Measurements from ENCODE around the gene ADAMTS2.

ADAMTS2 gene

GRCh38 chr5:179311581-179311980 is 33.7 kb downstream of the ADAMTS2 start:
- no peak overlapping the region for H3K4me3 ChIP-seq (ENCODE audit: low read depth, low read length)
- TF ChIP-seq, protein P1, sequence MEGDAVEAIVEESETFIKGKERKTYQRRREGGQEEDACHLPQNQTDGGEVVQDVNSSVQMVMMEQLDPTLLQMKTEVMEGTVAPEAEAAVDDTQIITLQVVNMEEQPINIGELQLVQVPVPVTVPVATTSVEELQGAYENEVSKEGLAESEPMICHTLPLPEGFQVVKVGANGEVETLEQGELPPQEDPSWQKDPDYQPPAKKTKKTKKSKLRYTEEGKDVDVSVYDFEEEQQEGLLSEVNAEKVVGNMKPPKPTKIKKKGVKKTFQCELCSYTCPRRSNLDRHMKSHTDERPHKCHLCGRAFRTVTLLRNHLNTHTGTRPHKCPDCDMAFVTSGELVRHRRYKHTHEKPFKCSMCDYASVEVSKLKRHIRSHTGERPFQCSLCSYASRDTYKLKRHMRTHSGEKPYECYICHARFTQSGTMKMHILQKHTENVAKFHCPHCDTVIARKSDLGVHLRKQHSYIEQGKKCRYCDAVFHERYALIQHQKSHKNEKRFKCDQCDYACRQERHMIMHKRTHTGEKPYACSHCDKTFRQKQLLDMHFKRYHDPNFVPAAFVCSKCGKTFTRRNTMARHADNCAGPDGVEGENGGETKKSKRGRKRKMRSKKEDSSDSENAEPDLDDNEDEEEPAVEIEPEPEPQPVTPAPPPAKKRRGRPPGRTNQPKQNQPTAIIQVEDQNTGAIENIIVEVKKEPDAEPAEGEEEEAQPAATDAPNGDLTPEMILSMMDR (IDR thresholded peaks at IDR 0.05; ENCODE audit: insufficient read depth, low read length, missing control alignments), result no peak
- ChIA-PET CTCF (interaction anchor here (1.0 kb wide), 1 partner anchor 23 kb away, joined by 3 read pairs; no protein-coding TSS in a partner anchor), POLR2A (no interaction called here)
- DNase-seq (ENCODE audit: low read depth, low spot score), result no peak

DNA sequence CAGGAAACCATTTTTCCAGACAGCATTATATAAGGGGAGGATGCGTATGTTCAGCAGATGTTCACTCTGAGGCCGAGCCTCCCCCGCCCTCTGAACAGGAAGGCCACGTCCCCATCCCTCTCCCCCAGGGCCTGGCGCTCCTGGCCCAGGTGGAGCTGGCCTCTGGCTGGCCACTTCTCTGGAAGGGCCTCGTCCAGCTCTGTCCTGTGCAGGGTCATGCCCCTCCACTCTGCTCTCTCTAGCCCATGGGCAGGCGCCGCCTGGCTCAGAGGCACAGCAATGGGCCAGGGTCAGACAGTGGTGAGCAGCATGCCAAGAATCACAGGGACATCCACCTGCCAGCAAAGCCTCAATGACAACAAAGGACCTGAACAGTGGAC is 34.2 kb downstream of the ADAMTS2 start:
- POLR2A ChIA-PET, result no interaction called here
- CTCF ChIA-PET, result no interaction called here
- no peak overlapping the region for H3K4me3 ChIP-seq (ENCODE audit: low read depth, low read length)
- no peak for DNase-seq (ENCODE audit: low read depth, low spot score)
- TF ChIP-seq, protein P1 (IDR thresholded peaks at IDR 0.05; ENCODE audit: insufficient read depth, low read length, missing control alignments), result no peak

GRCh38 chr5:179310439-179311090 is 34.7 kb downstream of the ADAMTS2 start:
- POLR2A ChIA-PET, result no interaction called here
- TF ChIP-seq, protein P1 (IDR thresholded peaks at IDR 0.05; ENCODE audit: insufficient read depth, low read length, missing control alignments), result no peak
- CTCF ChIA-PET, result no interaction called here
- H3K4me3 ChIP-seq (ENCODE audit: low read depth, low read length), result no peak overlapping the region
- DNase-seq (ENCODE audit: low read depth, low spot score), result no peak

- ChIA-PET POLR2A (no interaction called here), CTCF (interaction anchor here (1.1 kb wide), 1 partner anchor 36 kb away, joined by 3 read pairs; no protein-coding TSS in a partner anchor)
- no peak overlapping the region for H3K4me3 ChIP-seq (ENCODE audit: low read depth, low read length)
- TF ChIP-seq, protein P1 (IDR thresholded peaks at IDR 0.05; ENCODE audit: insufficient read depth, low read length, missing control alignments), result no peak
- no peak for DNase-seq (ENCODE audit: low read depth, low spot score)
Measured at GRCh38 chr5:179309751-179310320, 35.4 kb downstream of the ADAMTS2 start.

DNA sequence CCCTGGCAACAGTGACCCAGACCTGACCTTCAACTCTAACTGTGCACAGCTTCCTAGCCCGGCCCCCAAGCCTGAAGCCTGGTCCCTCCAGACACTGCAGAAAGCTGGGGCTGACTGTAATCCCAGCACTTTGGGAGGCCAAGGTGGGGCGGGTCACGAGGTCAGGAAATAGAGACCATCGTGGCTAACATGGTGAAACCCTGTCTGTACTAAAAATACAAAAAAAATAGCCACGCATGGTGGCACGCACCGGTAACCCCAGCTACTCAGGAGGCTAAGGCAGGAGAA is 35.9 kb downstream of the ADAMTS2 start:
- TF ChIP-seq, protein P1 (IDR thresholded peaks at IDR 0.05; ENCODE audit: insufficient read depth, low read length, missing control alignments), result no peak
- CTCF ChIA-PET, result interaction anchor here (1.1 kb wide), 1 partner anchor 36 kb away, joined by 3 read pairs; no protein-coding TSS in a partner anchor
- DNase-seq (ENCODE audit: low read depth, low spot score), result no peak
- POLR2A ChIA-PET, result no interaction called here
- H3K4me3 ChIP-seq (ENCODE audit: low read depth, low read length), result no peak overlapping the region

- TF ChIP-seq, protein P1 (IDR thresholded peaks at IDR 0.05; ENCODE audit: insufficient read depth, low read length, missing control alignments), result no peak
- H3K4me3 ChIP-seq (ENCODE audit: low read depth, low read length), result no peak overlapping the region
- CTCF ChIA-PET, result interaction anchor here (1.1 kb wide), 1 partner anchor 35 kb away, joined by 3 read pairs; no protein-coding TSS in a partner anchor
- no peak for DNase-seq (ENCODE audit: low read depth, low spot score)
- POLR2A ChIA-PET, result no interaction called here
Measured at GRCh38 chr5:179308563-179309382, 36.5 kb downstream of the ADAMTS2 start.
